SK-N-SH (cell line): ENCODE data around the gene DDX31.

ENCODE experiments used
- CTCF ChIP-seq: fragments of 200-600 bp; sonication (generic); IDR thresholded peaks from 2 replicates; pipeline ENCODE4 v1.6.1; 2017; ENCODE audit warnings: antibody characterized with exemption, mild to moderate bottlenecking, moderate library complexity
- EZH2phosphoT487 ChIP-seq: fragments of 200-600 bp; sonication (generic); IDR thresholded peaks from 2 replicates; pipeline ENCODE4 v1.6.1; 2017; ENCODE audit warnings: low read depth, mixed run types, mild to moderate bottlenecking, antibody characterized with exemption, moderate library complexity, borderline replicate concordance
- REST ChIP-seq: IDR thresholded peaks from 2 replicates; pipeline ENCODE4 v1.6.1; 2012; ENCODE audit warnings: mild to moderate bottlenecking, low read depth, low read length, moderate library complexity
- SIN3A ChIP-seq: IDR thresholded peaks from 2 replicates; pipeline ENCODE4 v1.6.1; 2012; ENCODE audit warnings: low read depth, mild to moderate bottlenecking, low read length, moderate library complexity, borderline replicate concordance
- SMC3 ChIP-seq: IDR thresholded peaks from 2 replicates; pipeline ENCODE4 v1.6.1; 2012; ENCODE audit warnings: low read depth, low read length, improper control_type of control experiment
- YY1 ChIP-seq: IDR thresholded peaks from 2 replicates; pipeline ENCODE4 v1.4.0; 2012; ENCODE audit warnings: low read depth, mild to moderate bottlenecking

GRCh38 chr9:132673355-132673754 is 3.6 kb upstream of the DDX31 start:
- peak; percentile 37 for TF ChIP-seq CTCF
- TF ChIP-seq EZH2phosphoT487 = no peak
- no peak for TF ChIP-seq SIN3A
- no peak for TF ChIP-seq YY1
- TF ChIP-seq SMC3 = no peak
- TF ChIP-seq REST = no peak
